SK-N-MC (cell line): ENCODE measurements around the gene HEATR1.

Source experiments
- EZH2 ChIP-seq: fragments of 200-600 bp; sonication (generic); IDR thresholded peaks from one replicate; pipeline ENCODE4 v1.6.1; 2017; ENCODE audit warnings: antibody characterized with exemption
- POLR2AphosphoS5 ChIP-seq: IDR thresholded peaks from 2 replicates; pipeline ENCODE4 v1.6.1; 2012; ENCODE audit warnings: mild to moderate bottlenecking, low read depth, low read length, borderline replicate concordance

DNA sequence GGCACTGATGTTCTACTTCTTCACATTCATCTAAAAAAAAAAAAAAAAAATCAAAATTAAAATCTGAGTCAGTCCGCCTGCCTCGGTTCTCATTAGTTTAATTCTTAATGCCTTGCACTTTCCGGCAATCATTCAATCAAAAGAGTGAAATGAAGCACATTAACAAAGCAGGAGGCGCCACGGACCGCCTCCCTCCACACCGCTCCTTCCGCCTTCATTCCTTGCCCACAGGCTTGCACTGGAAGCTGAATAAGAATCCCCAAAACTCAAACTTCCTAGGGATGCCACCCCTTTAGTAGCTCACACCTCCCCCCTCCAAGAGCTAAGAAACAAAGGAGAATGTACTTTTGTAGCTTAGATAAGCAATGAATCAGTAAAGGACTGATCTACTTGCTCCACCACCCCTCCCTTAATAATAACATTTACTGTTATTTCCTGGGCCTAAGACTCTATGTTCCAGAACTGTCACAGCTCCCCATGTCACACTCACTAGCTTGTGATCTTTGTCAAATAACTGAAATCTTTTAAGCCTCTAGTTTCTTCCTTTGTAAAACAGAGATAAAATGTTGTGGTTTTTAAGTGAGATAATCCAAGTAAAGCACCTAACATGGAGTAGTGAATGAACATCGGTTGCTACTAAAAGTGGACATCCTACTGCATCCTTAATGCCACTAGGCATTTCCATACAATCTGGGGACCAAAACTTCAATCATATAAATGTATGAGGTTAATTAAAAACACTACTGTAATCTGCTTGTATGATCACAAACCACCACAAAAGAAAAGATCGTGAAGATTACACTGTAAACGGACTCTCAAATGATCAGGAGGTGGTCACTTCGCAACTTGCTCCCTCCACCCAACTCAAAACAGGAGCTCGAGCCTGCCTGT is 53.1 kb downstream of the HEATR1 start:
- no peak for TF ChIP-seq EZH2
- no peak for TF ChIP-seq POLR2AphosphoS5
